ENCODE results near the gene MANEAL. TPM values are rescaled to one million over a fixed set of nuclear protein-coding genes. Genes with fewer than 3 reads are reported as not detected.

MANEAL gene
- total RNA-seq, 1 donor from 2014 or later, result 10.2 TPM

- no peak for DNase-seq (ENCODE audit: low spot score)
Measured at GRCh38 chr1:37782491-37782890, 11.2 kb upstream of the MANEAL start.

- DNase-seq (ENCODE audit: low spot score), result no peak
Measured at GRCh38 chr1:37792943-37793686, 532 bp upstream of the MANEAL start.

GRCh38 chr1:37794372-37795339 lies 1.0 kb downstream of the MANEAL start:
- DNase-seq (ENCODE audit: low spot score), result no peak

GRCh38 chr1:37795340-37796125 lies 1.9 kb downstream of the MANEAL start:
- peak; percentile 65 for DNase-seq (ENCODE audit: low spot score)

- no peak for DNase-seq (ENCODE audit: low spot score)
Measured at GRCh38 chr1:37797750-37798345, 4.2 kb downstream of the MANEAL start.

- DNase-seq (ENCODE audit: low spot score), result no peak
Measured at GRCh38 chr1:37802439-37802838, 8.8 kb downstream of the MANEAL start.

GRCh38 chr1:37807220-37807554 lies 13.5 kb downstream of the MANEAL start:
- no peak for DNase-seq (ENCODE audit: low spot score)

GRCh38 chr1:37807555-37808368 lies 14.1 kb downstream of the MANEAL start, which contains the start of the genes C1orf122 and YRDC:
Gene C1orf122 (plus strand): TSS chr1:37807790. CDS start chr1:37808405, 615 bp downstream.
Gene YRDC (minus strand): TSS chr1:37808208. CDS start chr1:37808180, 28 bp downstream.
- peak; percentile 95 for DNase-seq (ENCODE audit: low spot score)

- peak; percentile 63 for DNase-seq (ENCODE audit: low spot score)
Measured at GRCh38 chr1:37808369-37809319, 15.0 kb downstream of the MANEAL start.

GRCh38 chr1:37809942-37810341 lies 16.3 kb downstream of the MANEAL start:
- no peak for DNase-seq (ENCODE audit: low spot score)

GRCh38 chr1:37811027-37811655 lies 17.5 kb downstream of the MANEAL start:
- DNase-seq (ENCODE audit: low spot score), result no peak

GRCh38 chr1:37813529-37814145 lies 20.0 kb downstream of the MANEAL start:
- DNase-seq (ENCODE audit: low spot score), result no peak

GRCh38 chr1:37814252-37814651 lies 20.6 kb downstream of the MANEAL start:
- no peak for DNase-seq (ENCODE audit: low spot score)

GRCh38 chr1:37817481-37817880 lies 23.8 kb downstream of the MANEAL start:
- DNase-seq (ENCODE audit: low spot score), result no peak

- no peak for DNase-seq (ENCODE audit: low spot score)
Measured at GRCh38 chr1:37821481-37821880, 27.8 kb downstream of the MANEAL start.

- no peak for DNase-seq (ENCODE audit: low spot score)
Measured at GRCh38 chr1:37822906-37823815, 29.5 kb downstream of the MANEAL start.

GRCh38 chr1:37824001-37824400 lies 30.4 kb downstream of the MANEAL start:
- DNase-seq (ENCODE audit: low spot score), result no peak

Data from ureter (tissue), 1 donor.